NCI-H1694 (cell line): Measurements from ENCODE around the gene TMEFF2.
A peak's percentile ranks its signal among the peaks of the same experiment; 100 is the strongest.
"Not testable (repeated sequence)": the region's sequence is repeated elsewhere in the genome, so short reads cannot be mapped to it uniquely, and the experiment has no call there.

Experiments used
- DNase-seq: peaks from one replicate; lab custom pipeline; 2025; lab: John Stamatoyannopoulos, UW

Gene TMEFF2

DNA sequence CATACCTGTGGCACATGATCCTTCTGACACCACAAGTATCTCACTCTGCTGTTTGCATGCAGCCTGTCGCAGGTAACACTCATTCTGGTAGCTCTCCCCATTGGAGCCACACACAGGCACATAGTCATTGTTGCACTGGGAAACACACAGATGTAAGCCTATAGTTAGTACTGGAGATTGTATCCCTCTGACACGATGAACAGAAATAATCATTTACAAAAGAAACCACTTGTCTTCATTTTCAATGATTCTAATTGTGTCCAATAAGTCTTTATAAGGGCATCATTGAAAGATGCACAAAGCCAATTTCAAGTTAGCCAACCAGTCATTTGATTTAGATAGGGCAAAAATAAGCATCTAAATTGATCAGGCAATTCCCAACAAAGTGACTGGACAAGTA is 10.4 kb downstream of the TMEFF2 start:
- DNase-seq = no peak

DNA sequence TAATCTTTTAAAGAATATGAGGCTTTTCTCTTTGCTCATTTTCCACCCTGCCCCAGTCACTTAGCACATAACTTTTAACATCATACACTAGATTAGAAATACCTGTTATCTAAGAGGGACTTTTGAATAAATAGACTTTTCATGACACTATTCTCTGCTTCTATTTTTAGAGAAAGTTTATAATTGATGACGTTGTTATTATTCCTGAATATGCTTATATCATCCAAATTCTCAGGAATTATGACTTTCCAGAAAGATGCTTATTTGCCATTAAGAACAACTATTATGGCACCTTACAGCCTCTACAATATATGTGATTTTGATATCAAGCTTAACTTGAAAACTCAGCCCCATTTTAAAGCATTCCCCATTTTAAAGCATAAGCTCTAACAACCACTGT is 11.4 kb downstream of the TMEFF2 start:
- DNase-seq = no peak

- DNase-seq = no peak
Observed at GRCh38 chr2:192166946-192167345, 27.8 kb downstream of the TMEFF2 start.

GRCh38 chr2:192165842-192166241 is 28.9 kb downstream of the TMEFF2 start:
- no peak for DNase-seq

GRCh38 chr2:192162392-192163042 is 32.2 kb downstream of the TMEFF2 start:
- peak; percentile 85 for DNase-seq

DNA sequence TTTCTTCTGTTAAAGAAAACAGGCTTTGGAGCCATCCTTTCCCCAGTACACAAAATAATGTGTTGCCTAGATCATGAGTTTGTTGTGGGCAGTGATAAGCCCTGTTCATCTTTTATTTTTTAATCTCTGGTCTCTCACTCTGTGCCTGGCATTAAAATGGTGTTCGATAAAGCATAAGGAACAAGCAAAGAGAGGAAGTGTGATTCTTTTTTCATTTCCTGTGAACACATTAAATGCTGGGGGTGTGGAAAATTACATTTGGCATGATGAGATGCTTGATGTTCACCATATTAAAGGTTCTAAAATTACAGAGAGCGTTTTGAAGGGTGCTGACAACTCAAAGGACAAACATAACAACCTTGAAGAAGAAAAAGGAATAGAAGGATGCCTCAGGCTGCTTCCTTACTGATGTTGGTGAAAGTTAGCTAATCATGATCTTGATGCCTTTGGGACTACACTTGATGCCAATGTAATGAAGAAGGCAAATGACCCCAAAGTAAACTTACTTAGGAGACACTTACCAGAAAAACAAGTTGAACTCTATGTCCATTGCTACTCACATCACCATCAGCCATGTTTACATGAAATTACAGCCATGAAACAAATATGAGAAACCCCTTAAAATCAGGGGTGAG is 33.0 kb downstream of the TMEFF2 start:
- DNase-seq = no peak

DNA sequence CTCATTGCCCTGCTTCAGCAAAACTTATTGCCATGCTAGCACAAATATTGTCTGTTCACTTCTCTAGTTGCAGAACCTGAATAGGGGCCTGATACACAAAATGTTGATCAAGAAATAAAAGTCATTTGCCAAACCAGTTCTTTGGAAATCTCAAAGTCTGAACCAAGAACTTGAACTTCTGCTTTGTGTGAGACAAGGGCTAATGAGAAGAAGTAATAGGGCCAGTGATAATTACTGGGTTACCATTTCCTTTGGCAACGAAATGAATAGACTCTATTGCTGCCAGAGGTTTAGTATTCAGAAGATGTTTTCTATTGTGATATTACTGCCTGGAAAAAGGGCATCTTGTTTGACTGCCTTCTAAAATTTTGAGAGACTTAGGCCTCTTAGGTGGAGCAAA is 35.0 kb downstream of the TMEFF2 start:
- DNase-seq = no peak

DNA sequence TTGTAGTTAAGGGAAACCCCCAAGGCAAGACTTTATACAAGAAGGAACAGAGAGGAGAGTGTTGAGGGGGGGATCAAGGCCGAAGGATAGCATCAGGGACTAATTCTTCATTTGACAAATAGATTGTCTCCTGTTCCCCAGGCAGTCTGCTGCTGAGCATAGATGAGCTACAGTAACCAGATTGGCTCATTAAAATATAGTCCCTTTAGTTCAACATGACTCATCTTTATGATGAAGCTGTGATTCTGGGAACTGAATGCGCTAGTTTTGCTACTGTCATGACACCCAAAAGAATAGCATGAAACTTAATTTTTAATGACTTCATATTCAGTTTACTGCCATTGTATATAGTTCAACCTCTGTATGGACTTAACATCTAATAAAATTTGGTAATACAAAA is 35.5 kb downstream of the TMEFF2 start:
- DNase-seq = no peak

- no peak for DNase-seq
Observed at GRCh38 chr2:192157776-192158175, 37.0 kb downstream of the TMEFF2 start.

DNA sequence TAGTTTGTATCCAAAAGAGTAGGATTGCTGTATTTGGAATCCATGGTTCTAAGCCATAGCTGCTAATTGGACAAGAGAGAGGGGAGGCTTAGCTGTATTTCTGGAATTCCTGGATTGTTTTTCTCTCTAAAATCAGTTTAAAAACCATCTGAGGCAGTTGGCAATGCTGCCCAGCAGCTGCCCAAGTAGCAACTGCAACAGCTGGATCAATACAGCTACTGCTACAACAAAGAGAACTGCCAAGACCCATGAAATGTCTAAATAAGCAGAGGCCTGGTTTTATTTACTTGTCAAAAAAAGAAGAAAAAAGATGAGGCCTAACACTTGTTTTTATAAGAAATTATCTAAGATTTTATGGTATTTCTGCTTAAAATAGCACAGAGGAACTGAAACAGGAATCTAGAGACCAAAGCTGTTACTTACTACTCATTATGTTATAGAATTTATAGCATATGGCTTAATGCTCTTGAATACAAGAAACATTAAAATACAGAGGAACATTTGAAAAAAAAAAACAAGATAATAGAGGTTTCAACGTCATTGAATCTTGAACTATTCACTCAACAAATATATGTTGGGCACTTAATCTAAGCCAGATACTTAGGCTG is 39.1 kb downstream of the TMEFF2 start:
- DNase-seq = peak; percentile 54

GRCh38 chr2:192153561-192153960 is 41.2 kb downstream of the TMEFF2 start:
- DNase-seq = no peak

DNA sequence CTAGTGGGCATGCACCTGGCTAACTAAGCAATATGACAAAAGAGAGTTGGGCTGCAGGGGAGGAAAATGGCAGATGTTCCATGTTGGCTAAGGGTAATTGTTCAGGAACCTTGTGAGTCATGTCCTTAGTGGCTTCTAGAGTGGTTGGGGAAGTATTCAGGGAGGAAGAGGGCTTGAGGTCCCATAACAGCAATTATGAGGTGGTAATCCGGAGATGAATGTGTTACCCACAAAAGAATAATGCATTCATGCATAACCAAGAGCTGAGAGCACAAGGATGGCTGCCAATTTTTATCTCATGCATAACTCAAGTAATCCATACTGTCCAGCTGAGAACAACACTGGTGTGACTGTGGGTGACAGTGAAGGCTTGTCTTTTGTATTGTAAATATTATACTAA is 42.9 kb downstream of the TMEFF2 start:
- no peak for DNase-seq

DNA sequence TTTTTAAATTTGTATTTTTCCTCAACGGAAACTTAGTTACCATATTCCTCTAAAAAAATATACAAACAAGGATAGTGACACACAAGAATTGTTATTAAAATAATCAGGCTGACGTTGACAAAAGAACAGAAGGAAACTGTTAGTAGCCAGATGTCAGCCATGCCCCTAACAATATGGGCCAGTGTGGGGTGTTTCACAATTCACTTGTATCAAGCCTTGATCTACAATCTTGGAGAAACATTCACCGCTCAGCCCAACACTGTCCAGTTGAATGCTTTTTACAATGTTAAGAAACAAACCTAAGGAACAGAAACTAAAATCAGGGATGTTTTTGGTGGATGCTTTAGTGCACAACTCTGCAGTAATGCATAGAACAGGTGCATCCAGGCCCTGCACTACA is 44.6 kb downstream of the TMEFF2 start:
- DNase-seq = peak; percentile 18

DNA sequence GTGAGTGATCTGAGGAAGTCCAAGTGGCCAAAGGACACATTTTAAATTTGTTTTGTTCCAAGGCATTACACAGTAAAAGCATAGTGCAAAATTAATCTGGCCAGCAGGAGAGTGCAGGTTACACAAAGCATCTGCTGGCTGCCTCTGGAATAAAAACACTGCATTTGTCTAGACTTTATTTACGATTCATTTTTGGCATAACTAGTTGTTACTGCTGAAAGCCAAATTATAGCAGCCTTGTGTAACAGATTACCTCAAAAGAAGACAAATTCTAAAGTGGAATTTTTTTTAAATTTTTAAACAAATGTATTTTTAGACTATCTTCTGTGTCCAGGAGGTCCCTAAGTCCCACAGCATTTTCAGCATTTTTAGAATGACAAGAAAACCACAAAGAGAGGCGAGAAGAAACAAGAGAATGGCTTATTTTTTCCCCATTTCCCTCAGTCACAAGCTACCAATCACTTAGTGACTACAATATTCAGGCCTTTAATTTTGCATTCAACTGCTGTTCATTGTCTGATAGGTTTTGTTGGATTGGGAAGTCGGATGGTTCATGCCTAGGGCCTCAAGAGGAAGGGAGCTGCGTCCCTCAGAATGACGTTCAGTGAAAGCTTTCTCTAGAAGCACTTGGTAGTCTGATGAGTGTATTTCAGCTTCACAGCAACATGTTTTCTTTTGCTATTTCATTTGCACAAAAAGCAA is 46.0 kb downstream of the TMEFF2 start:
- DNase-seq = peak; percentile 49

GRCh38 chr2:192148241-192148619 is 46.5 kb downstream of the TMEFF2 start:
- no peak for DNase-seq

- DNase-seq = no peak
Observed at GRCh38 chr2:192146069-192147015, 48.4 kb downstream of the TMEFF2 start.

GRCh38 chr2:192145496-192145895 is 49.2 kb downstream of the TMEFF2 start:
- no peak for DNase-seq

- no peak for DNase-seq
Observed at GRCh38 chr2:192140236-192140839, 54.4 kb downstream of the TMEFF2 start.

- DNase-seq = no peak
Observed at GRCh38 chr2:192139813-192140212, 54.9 kb downstream of the TMEFF2 start.

DNA sequence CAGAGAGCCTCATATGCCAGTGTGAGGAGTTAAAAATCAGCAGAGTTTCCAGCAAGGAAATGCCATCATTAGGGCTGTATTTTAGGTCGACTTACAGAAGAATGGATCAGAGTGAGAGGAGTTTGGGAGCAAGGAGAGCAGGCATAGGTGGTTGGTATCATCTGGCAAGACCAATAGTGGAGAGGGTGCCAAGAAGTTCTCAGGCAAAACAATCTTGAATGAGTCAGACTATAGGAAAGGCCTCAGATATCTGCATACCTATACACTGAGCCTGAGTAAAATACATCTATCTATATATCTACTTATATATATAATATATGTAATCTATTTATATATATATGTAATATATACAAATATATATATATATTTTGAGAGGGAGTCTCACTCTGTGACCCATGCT is 57.3 kb downstream of the TMEFF2 start:
- no peak for DNase-seq

GRCh38 chr2:192132604-192133003 is 62.1 kb downstream of the TMEFF2 start:
- not testable (repeated sequence) for DNase-seq
